ENCODE measurements around the gene UBALD1. TPM values are rescaled to one million over a fixed set of nuclear protein-coding genes. Genes with fewer than 3 reads are reported as not detected.

The UBALD1 gene
- total and polyA plus RNA-seq, 2 donors (not counting 1 experiment from before 2014, with no cell fraction given): 25.6 to 31.7 TPM

GRCh38 chr16:4611337-4612021 lies 3.2 kb downstream of the UBALD1 start:
- ATAC-seq (ENCODE audit: low read depth) (no peak), DNase-seq (no peak)
- Histone ChIP-seq H3K4me2 (replicated peaks; ENCODE audit: low read depth, low read length, poor library complexity, severe bottlenecking) (no peak overlapping the region), H3K9me3 (ENCODE audit: control extremely low read depth in 1 of 3, control insufficient read depth in 2 of 3, insufficient read depth in 1 of 3, low read length in 2 of 3) (peaks cover 0 to 9% (median 0%) of the 10 kb centered on the region in 3 donors), H3K79me2 (ENCODE audit: control insufficient read depth, insufficient read depth, low read length) (peaks cover 37% of the 10 kb centered on the region), H3K9ac (ENCODE audit: low read length) (no peak overlapping the region), H3K27me3 (replicated peaks in 1 of 4; ENCODE audit: control extremely low read depth in 1 of 4, control insufficient read depth in 3 of 4, insufficient read depth in 4 of 4, low read length in 3 of 4) (no peaks in the 10 kb centered on the region), H4K20me1 (ENCODE audit: control insufficient read depth, insufficient read depth, low read length, poor library complexity, severe bottlenecking) (peaks cover 50% of the 10 kb centered on the region), H3K27ac (ENCODE audit: low read length in 2 of 2) (no peak overlapping the region), H3K4me3 (ENCODE audit: control extremely low read depth in 1 of 5, extremely low read depth in 1 of 5, insufficient read depth in 1 of 5, low read depth in 2 of 5, low read length in 4 of 5) (no peak overlapping the region), H2AFZ (ENCODE audit: insufficient read depth, low read depth, low read length, poor library complexity, severe bottlenecking) (no peak overlapping the region), H3K36me3 (replicated peaks in 1 of 2; ENCODE audit: control extremely low read depth in 1 of 2, control insufficient read depth in 1 of 2, extremely low read depth in 1 of 2, insufficient read depth in 2 of 2, low read length in 1 of 2) (peaks cover 0 to 7% of the 10 kb centered on the region in 2 experiments), H3K4me1 (ENCODE audit: control insufficient read depth in 2 of 2, insufficient read depth in 2 of 2, low read length in 2 of 2) (peaks cover 23 to 30% of the 10 kb centered on the region in 2 donors)
- WGBS (ENCODE audit: insufficient coverage): 97% methylated on average over 16 of the region's 22 CpGs
- H3K9me3 Mint-ChIP-seq (ENCODE audit: insufficient read depth): no peaks in the 10 kb centered on the region
- intact Hi-C loops (cut with micrococcal nuclease): loop anchor here (10.0 kb wide), 2 partner anchors 497 to 1347 kb away; partner anchors contain the start of gene ADCY9
- TF ChIP-seq EZH2 (IDR thresholded peaks at IDR 0.05; ENCODE audit: borderline replicate concordance, insufficient read depth, low read depth, low read length, poor library complexity, severe bottlenecking) (no peak), CTCF (IDR thresholded peaks at IDR 0.05) (no peak)
- H3K4me1 Mint-ChIP-seq: peaks cover 25% of the 10 kb centered on the region
- CTCF ChIA-PET: interaction anchor here (0.7 kb wide), 1 partner anchor 13 kb away, joined by 6 read pairs; no protein-coding TSS in a partner anchor
- no peaks in the 10 kb centered on the region for H3K27me3 Mint-ChIP-seq
- H3K27ac Mint-ChIP-seq: no peak overlapping the region
- no peak overlapping the region for H3K4me3 Mint-ChIP-seq
- POLR2A ChIA-PET: interaction anchor here (0.7 kb wide), 1 partner anchor 9 kb away, joined by 6 read pairs; no protein-coding TSS in a partner anchor
